Activated T-helper 9 cell treated with anti-CD3 and anti-CD28 coated beads, Interleukin-2, amount 50 U/mL, for 16 hours (primary cell): Measurements from ENCODE around the gene TCF19.
"Not testable (repeated sequence)": the region's sequence is repeated elsewhere in the genome, so short reads cannot be mapped to it uniquely, and the experiment has no call there.

Experiments used
- DNase-seq: peaks from one replicate; pipeline ENCODE4 v3.0.0-alpha.2; 2020; ENCODE audit warnings: low read depth

The TCF19 gene

DNA sequence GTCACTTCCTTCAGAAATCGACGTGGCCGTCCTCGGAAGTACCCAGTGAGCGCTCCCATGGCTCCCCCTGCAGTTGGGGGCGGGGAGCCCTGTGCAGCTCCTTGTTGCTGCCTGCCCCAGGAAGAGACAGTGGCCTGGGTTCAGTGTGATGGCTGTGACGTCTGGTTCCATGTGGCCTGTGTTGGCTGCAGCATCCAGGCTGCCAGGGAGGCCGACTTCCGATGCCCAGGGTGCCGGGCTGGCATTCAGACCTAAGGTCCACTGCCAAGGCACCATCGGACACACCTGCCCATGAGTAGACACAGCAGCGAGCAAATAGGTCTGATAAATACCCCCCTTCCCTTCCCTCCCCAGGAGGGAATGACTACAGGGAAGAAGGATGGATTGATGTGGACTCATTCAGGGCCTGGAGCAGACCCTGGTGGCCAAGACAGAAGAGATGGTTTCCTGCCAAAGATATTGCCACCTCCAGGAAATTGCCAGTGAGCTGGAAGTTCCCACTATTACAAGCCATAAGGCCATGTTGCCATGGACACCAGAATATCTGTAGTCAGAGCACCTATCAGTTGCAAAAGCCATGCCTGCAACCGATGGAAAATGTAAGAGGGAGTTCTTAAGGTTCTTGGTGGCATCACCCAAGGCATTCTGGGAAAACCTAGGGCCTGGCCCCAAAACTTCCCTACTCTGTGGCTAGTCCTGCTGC lies 4.2 kb downstream of the TCF19 start:
- no peak for DNase-seq

DNA sequence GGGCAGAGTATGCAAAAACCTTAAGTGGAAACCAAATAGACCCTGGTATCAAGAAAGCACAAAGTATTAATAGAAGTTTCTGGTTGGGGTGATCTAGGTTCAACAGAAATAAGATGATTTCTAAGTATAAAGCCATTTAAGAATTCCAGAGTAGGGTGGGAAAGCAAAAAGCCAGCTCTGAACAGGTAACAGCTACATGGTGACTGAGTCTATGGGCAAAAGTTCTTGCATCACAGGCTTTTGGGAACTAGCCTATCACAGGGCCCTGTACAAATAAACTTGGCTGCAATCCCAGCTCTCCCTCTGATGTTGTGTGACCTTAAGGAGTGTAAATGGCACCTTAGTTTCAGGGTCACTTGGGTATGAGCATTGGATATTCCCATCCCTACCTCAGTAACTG lies 5.5 kb downstream of the TCF19 start:
- DNase-seq = no peak

DNA sequence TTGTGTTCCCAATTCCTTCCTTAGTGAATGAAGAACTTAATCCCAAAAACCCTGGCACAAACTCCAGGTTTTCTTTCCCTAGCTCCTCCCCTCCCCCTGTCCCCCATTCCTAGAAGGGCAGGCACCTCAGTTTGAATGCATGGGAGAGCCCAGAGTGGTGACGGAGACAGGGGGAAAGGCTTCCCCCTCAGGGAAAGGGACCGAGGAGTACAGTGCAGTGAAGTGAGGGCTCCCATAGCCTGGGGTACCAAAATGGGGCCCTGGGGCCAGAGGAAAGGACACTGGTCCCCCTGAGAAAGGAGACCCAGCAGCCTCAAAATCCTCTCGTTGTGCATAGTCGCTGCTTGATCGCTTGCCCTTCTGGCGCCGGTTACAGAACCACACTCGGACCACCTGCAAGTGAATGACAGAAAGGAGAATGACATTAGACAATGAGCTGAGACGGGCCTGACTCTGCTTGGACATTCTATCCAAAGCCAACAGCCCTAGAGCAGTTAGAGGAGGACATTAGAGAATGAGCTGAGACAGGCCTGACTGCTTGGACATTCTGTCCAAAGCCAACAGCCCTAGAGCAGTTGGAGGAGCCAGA lies 6.2 kb downstream of the TCF19 start:
- DNase-seq = not testable (repeated sequence)

DNA sequence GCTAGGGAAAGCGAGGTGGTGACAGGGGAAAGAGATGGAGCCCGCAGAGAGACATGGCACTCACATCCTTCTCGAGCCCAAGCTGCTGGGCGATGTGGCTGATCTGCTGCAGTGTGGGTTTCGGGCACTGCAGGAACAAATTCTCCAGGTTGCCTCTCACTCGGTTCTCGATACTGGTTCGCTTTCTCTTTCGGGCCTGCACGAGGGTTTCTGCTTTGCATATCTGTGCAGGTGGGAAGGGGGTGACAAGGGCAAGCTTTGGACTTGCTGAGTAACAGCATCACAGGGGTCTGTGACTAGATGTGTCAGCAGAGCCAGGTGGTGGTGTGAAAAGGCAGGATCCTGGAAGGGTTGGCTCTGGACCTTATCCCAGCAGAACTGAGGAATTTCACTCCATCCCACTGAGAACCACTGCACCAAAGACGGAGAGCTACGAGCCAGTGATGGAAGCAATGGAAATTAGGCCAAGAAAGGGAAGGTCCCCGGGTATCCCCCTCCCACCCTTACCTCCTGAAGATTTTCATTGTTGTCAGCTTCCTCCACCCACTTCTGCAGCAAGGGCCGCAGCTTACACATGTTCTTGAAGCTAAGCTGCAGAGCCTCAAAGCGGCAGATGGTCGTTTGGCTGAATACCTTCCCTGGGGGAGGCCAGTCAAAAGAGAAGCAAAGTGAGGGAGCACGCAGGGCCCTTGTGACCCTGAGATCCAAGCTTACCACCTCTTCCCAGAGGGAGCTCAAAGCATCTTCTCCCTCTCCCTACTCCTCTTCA lies 6.9 kb downstream of the TCF19 start:
- not testable (repeated sequence) for DNase-seq

DNA sequence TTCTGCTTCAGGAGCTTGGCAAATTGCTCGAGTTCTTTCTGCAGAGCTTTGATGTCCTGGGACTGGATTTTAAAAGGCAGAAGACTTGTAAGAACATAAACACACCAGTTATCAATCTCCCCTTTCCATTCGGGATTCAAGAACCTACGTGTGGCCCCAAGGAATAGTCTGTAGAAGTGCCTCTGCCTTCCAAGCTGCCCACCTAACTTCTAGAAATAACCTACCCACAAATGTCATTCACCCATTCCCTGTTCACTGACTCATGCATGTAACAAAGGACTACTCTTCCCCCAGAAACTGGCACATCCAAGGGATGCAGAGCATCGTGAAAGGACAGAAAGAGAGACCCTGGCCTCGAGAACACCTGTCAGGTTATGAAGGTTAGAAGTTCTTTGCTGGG lies 7.6 kb downstream of the TCF19 start:
- DNase-seq = no peak

DNA sequence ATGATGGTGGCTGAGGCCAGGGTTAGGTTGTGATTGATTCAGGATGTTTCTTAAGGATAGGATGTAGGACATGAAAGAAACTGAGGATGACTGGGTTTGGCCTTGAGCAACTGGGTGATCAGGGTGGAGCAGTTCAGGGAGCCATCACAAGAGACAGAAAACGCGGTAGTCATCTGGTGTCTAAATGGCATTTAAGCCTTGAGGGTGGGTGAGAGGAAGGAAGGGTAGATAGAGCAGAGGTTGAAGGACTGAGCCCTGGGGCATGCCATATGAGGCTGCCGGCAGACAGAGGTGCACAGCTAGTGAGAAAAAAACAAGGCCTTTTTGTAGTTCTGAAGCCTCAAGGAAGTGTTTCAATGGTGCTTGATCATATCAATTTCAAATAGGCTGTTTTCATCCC lies 10.2 kb downstream of the TCF19 start:
- no peak for DNase-seq

DNA sequence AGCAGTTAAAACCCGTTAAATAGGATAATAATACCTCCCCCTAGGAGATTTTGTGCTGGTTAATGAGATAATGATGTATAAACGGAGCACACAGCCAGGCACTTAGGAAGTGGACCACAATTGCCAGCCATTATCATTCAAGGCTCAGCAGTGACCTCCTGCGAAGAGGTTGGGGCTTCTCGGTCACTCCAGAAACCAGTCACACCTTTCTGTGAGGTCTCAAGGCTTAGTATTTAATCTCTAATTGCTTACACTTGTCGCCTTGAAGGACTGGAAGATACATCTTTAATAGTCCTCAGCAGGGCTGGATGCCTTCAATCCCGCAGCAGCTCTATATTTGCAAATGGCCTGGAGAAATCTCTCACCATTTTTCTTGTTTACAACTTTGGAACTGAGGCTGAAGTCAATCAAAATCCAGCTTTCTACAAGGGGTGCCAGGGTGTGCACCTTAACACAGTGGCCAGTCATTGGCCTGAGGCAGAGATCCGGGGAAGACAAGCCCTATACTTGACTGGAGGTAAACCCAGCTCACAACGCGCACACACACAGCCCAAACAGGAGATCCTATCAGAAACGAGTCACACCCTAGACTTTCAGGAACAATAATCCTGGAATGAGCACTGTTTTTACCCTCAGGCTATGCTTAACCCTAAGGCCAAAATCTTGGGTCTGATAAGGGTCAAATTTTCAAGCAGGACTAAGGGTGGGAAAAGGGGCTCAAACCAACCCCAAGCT lies 10.9 kb downstream of the TCF19 start:
- no peak for DNase-seq

DNA sequence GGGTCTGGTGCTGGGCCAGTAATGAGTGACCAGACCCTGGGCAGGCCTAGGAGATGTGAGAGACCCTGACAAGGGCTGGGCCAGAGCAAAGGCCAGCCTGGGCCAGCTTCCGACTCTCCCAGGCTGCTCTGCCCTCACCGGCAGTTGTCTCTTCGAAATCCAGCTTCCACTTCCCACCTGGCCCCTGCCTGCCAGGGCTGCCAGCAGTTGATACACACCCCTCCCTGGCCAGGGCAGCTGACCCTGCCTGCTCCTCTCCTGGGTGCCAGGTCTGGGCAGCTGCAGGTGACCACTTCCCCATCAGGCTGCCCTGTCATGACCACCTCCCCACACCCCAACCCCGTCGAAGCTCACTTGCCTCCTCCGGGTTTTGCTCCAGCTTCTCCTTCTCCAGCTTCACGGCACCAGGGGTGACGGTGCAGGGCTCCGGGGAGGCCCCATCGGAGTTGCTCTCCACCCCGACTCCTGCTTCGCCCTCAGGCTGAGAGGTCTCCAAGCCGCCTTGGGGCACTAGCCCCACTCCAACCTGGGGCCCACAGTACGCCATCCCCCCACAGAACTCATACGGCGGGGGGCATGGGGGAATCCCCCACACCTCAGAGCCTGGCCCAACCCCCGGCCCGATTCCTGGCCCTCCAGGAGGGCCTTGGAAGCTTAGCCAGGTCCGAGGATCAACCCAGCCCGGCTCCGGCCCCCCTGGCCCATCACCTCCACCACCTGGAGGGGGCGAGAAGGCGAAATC lies 11.6 kb downstream of the TCF19 start:
- not testable (repeated sequence) for DNase-seq

DNA sequence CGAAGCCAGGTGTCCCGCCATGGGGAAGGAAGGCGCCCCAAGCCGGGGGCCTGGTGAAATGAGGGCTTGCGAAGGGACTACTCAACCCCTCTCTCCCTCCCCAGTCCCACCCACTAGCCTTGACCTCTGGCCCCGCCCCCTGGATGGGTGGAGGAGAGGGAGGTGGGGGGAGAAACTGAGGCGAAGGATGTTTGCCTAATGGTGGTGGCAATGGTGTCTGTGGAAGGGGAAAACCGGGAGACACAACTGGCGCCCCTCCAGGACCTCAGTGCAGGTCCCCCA lies 12.2 kb downstream of the TCF19 start, which contains the start of gene POU5F1:
Gene POU5F1 (minus strand): TSS at position 83 of the 282 bp plus-strand sequence. CDS start 62 bp downstream, at position 21.
- DNase-seq = no peak

DNA sequence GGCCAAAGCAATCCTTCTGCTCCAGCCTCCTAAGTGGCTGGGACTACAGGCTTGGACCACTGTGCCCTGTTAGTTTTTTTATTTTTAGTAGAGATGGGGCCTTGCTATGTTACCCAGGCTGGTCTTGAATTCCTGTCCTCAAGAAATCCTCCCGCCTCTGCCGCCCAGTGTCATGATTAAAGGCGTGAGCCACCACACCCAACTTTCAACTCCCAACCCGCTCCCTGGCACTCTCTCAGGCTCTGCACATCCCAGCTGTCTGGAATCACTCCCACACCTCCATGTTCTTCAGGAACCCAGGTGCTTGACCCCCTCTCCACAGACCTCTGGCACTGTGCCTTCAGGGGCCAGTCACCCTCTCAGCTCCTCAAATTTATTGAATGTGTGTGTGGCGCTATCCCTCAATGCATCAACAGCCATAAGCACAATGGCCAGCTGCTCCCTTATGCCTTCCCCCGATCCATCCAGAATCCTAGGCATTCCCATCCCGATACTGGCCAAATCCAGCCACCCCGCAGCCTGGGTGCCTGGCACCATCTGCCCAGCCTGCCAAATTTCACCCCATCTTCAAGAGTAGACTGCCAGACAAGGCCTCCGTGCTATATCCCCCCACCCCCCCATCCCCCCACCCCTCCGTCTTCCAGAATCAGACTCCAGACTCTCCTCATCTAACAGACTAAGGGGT lies 12.7 kb downstream of the TCF19 start:
- no peak for DNase-seq

DNA sequence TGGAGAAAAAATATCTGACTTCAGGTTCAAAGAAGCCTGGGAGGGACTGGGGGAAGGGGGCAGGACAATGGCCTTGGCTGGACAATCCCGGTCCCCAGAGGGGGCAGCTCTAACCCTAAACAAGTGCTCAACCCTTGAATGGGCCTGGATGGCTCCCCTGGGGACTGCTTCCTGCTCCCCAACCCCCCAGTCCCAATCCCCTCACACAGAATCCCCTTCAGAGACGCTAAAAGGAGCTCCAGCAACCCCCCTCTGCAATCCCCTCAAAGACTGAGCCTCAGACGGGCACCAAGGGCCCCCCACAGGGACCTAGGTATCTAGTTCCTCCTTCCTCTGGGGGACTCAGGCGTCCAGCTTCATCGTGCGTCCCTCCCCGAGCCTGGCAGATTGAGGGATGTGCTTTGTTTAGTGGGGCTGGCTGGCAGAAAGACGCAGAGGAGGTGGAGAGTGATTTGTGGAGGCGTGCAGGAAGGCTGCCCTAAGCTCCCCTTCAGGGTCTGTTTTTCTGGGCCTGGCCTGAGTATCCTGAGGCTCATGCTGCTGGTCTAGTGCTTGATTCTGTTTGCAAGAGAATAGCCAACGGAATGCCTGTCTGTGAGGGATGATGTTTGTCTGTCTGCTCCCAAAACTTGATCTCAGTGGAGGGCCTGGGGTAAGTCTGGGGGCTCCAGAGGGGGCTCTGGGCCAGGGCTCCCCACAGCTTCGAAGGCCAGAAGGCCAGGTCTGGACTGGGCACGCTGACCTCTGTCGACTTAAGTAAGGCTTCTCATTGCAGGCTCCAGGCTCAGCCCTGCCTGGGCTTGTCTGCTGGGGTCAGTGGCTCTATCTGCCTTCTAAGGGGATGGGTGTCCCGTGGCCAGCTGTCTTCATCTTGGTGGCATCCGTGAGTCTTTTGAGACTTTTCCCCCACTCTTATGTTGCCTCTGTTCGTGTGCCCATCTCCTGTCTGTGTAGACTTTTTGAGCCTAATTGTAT lies 13.8 kb downstream of the TCF19 start:
- no peak for DNase-seq

DNA sequence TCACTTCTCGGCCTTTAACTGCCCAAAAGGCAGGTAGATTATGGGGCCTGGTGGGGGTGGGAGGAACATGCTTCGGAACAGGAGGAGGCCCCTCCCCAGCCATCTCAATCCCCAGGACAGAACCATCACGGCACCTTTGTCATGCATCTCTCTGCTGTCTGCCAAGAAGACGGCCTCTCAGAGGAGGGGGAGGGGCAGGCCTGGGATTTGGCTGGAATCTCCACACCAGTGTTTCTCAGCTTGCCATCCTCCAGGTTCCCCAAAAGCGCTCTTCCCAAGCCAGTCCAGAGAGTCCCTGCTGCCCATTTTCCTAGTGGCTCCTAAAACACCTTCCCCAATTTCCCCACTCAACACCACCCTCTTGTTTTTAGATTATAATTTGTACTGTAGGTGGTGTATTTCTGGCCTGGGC lies 14.6 kb downstream of the TCF19 start:
- DNase-seq = no peak

DNA sequence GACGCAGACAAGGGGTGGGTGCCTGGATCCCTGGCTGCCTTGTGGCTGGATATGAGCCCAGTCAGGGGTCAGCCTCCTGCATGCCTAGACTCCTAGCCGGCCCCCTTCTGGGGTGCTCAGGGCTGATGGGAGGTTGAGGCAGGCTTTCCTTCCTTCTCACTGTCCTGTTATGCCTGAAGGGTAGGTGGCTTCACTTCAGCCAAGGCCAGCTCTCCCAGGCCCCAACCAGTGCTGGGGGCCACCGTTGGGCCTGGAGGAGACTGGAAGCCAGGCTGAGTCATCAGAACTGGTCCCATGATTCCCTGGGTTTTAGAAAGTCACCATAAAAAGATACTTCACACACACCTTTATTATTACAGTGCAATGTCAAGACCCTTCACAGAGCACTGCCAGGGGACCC lies 15.0 kb downstream of the TCF19 start:
- no peak for DNase-seq

DNA sequence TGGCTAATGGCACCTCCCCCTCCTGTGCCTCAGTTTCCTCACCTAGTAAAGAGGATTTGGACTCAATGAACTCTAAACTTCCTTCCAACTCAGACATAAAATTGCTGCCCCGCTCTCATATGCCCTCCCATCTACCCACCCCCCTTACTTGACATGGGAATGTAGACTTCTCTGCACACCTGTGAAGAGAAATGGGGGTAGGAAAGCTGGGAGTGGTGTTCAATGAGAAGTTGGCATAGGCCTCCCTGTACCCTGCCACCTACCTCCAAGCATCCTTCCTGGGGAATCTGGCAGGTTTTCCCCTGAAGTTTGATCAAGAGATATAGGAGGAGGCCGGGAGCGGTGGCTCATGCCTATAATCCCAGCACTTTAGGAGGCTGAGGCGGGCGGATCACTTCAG lies 16.0 kb downstream of the TCF19 start:
- DNase-seq = no peak

DNA sequence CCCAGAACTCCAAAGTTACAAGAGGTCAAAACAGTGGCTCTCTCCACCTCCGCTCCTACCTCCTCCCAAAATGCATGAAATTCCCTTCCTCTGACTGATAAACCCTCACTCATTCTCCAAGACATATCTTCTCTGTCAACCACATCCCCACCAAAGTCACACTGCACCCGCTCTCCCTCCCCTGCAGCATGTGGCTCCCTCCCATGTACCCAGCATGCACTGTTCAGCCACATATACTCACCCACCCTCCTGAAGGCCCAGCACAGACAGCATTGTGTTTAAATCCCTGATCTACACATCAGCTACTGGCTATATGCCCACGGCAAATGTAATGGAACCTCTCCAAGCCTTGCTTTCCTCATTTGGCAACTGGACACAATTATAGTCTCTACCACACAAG lies 17.6 kb downstream of the TCF19 start:
- DNase-seq = no peak

DNA sequence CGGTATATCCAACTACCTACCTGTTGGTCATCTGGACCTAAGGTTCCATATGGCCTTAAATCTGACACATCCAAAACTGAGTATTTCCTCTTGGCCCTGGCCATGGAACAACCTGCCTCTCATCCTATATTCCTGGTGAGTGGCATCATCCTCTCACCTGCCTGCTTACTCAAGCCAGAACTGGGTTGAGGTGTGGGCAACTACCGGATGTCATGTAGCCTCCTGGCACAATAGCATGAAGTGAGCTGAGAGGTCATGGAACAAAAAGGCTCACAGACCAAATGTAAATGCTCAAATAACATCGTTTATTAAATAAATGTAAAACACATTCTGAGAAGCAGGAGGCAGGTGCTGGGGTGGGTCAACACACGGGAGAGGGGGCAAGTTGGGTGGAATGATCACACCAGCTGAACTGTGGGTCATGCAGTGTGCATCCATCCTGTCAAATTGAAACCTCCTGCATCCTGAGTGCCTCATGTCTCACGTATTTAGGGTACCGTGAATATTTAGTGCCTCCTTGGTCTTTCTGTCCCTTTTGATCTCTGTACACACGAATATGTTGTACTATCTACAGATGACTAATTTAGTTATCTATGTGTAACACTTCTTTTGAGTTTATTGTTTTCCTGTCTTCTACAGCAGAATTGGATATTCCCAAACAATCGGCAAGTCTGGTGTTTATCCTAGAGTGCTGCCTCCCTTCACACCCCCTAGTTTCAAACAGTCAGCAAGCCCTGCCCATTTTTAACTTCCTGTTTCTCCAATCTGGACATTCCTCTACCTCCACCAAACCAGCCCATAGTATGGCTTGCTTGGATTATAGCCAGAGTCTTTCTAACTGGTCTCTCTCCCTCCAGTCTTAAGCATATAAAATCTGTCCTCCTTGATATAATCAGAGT lies 20.0 kb downstream of the TCF19 start:
- DNase-seq = no peak

DNA sequence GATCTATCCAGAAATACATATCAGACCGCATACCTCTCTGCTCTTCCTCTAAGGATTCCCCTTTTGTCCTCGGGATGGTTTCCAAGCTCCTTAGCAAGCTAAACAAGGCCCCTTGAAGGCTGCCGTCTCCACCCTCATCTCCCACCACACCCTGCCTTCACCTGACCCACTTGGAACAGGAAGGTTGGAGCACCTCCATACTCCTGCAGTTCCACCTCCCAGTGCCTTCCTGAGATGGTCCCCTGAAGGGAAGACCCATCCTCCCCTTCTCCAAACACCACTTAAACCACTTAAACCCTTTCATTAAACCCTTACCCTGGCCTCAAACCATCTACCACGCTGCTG lies 20.6 kb downstream of the TCF19 start:
- no peak for DNase-seq

DNA sequence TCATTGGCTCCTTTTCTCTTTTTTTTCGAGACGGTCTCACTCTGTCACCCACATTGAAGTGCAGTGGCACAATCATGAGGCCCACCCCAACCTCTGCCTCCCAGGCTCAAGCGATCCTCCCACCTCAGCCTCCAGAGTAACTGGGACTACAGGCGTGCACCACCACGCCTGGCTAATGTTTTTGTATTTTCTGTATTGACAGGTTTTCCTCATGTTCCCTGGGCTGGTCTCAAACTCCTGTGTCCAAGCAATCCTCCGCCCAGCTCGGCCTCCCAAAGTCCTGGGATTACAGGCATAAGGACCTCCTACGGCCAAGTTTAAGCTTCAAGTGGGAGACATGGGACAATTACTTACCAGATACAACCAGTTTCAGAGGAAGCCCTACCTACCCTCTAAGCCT lies 21.5 kb downstream of the TCF19 start:
- DNase-seq = no peak

DNA sequence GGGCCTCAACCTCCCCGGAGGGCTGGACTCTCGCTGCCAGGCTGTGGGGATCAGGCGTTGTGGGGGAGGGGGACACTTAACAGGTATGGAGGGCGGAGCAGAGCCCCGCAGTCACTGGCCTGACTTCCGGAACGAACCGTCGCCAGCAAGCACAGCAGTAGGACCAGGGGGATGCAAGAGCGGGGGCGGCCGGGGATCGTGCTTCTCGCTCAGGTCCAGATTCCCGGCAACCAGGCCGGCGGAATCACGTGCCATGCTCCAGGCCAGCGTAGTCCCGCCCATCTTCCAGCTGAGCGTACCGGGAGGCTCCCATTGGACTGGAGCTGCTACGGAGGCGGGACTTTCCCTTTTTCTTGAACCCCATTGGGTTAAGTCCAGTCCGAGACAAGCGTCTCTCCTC lies 22.1 kb downstream of the TCF19 start:
- no peak for DNase-seq
